HCT116 (cell line): ENCODE results near the gene BRMS1. TPM values are rescaled to one million over a fixed set of nuclear protein-coding genes. Genes with fewer than 3 reads are reported as not detected.

Experiments
- ATAC-seq: fragments of 200-7000 bp; cut with Tn5 transposase; 2 replicates; pipeline ENCODE4 v1.9.1; 2020; ENCODE audit warnings: mild to moderate bottlenecking, moderate library complexity
- BruUV-seq: library from RNA; stranded (reverse); fragments of 400-500 nt; replicated peaks from 2 replicates; lab custom pipeline; 2021; lab: Mats Ljungman, UMichigan
- CTCF ChIA-PET: fragments of 300-600 bp; sonication (Branson Sonifier 250); formaldehyde crosslinking; loops from one replicate; lab custom pipeline; 2021; ENCODE audit warnings: antibody characterized with exemption; lab: Charles Lee
- POLR2A ChIA-PET: fragments of 300-600, 350-600 bp; sonication (Branson Sonifier 250); formaldehyde crosslinking; loops from one replicate; lab custom pipeline; 2021; ENCODE audit warnings: antibody characterized with exemption; lab: Charles Lee
- RAD21 ChIA-PET, 2 experiments: fragments of 300-600 bp; sonication (Branson Sonifier 250); formaldehyde crosslinking; loops; one replicate each; lab custom pipeline; 2023; ENCODE audit warnings: low total read pairs in 2 of 2; ENCODE audit not compliant: uncharacterized antibody in 2 of 2, unreplicated experiment in 2 of 2, low non-redundant PET in 1 of 2; lab: Charles Lee
- DNase-seq: peaks from one replicate; pipeline ENCODE4 v3.0.0-alpha.2; 2010; ENCODE audit warnings: low read depth, low spot score
- H2AFZ ChIP-seq: fragments of 200-600 bp; shearing (Covaris generic), sonication (generic); 2 replicates; pipeline ENCODE4 v1.6.1; 2017; ENCODE audit warnings: low read depth, mixed run types, mixed read lengths, antibody characterized with exemption, low read length; ENCODE audit not compliant: poor library complexity, severe bottlenecking
- H3K27ac ChIP-seq: 2 replicates; pipeline ENCODE4 v1.5.1; 2012; ENCODE audit warnings: low read depth, low read length
- H3K27me3 ChIP-seq: fragments of 200-600 bp; sonication (generic); 2 replicates; pipeline ENCODE4 v1.6.1; 2016; ENCODE audit warnings: mixed run types, low read length, mixed read lengths; ENCODE audit not compliant: insufficient read depth
- H3K36me3 ChIP-seq, 2 experiments: fragments of 200-500 bp in 1 of 2; fragments of 200-600 bp in 1 of 2; sonication (Bioruptor generic) in 1 of 2; sonication (generic) in 1 of 2; 2 replicates each; pipeline versions ENCODE4 v1.5.1 to v1.6.1; 2014 to 2016; ENCODE audit warnings: low read length in 2 of 2, inconsistent platforms in 1 of 2, mixed read lengths in 1 of 2, mixed run types in 1 of 2; ENCODE audit not compliant: insufficient read depth in 2 of 2, control insufficient read depth in 1 of 2
- H3K4me1 ChIP-seq, 2 experiments: fragments of 200-600 bp in 1 of 2; sonication (generic) in 1 of 2; 2 replicates each; pipeline versions ENCODE4 v1.5.1 to v1.6.1; 2012 to 2017; ENCODE audit warnings: low read length in 2 of 2, inconsistent platforms in 1 of 2, mild to moderate bottlenecking in 1 of 2, mixed read lengths in 1 of 2, mixed run types in 1 of 2, moderate library complexity in 1 of 2; ENCODE audit not compliant: insufficient read depth in 2 of 2, control insufficient read depth in 1 of 2
- H3K4me2 ChIP-seq: fragments of 200-600 bp; sonication (generic); 2 replicates; pipeline ENCODE4 v1.6.1; 2017; ENCODE audit warnings: mixed run types, low read length, mixed read lengths
- H3K4me3 ChIP-seq, 2 experiments: fragments of 200-600 bp in 1 of 2; sonication (generic) in 1 of 2; replicated peaks in 1 of 2; 2 replicates each; pipeline ENCODE4 v1.5.1; 2011 to 2016; ENCODE audit warnings: low read length in 2 of 2, control low read depth in 1 of 2, low read depth in 1 of 2, mild to moderate bottlenecking in 1 of 2, mixed read lengths in 1 of 2, mixed run types in 1 of 2
- H3K79me2 ChIP-seq: fragments of 200-600 bp; sonication (generic); 2 replicates; pipeline ENCODE4 v1.6.1; 2017; ENCODE audit warnings: mild to moderate bottlenecking, mixed run types, low read length, moderate library complexity, mixed read lengths; ENCODE audit not compliant: insufficient read depth
- H3K9ac ChIP-seq: fragments of 200-600 bp; sonication (generic); 2 replicates; pipeline ENCODE4 v1.6.1; 2016; ENCODE audit warnings: low read length, mixed read lengths
- H3K9me2 ChIP-seq: fragments of 200-600 bp; sonication (generic), shearing (Covaris generic); 2 replicates; pipeline ENCODE4 v1.6.1; 2017; ENCODE audit warnings: mixed run types, mild to moderate bottlenecking, moderate library complexity; ENCODE audit not compliant: insufficient read depth
- H3K9me3 ChIP-seq, 2 experiments: fragments of 200-500 bp in 1 of 2; fragments of 200-600 bp in 1 of 2; sonication (Bioruptor generic) in 1 of 2; sonication (generic) in 1 of 2; 2 replicates each; pipeline ENCODE4 v1.6.1; 2014 to 2017; ENCODE audit warnings: low read length in 2 of 2, mixed read lengths in 2 of 2, inconsistent platforms in 1 of 2, low read depth in 1 of 2, mild to moderate bottlenecking in 1 of 2, mixed run types in 1 of 2, moderate library complexity in 1 of 2; ENCODE audit not compliant: control insufficient read depth in 1 of 2, insufficient read depth in 1 of 2
- H4K20me1 ChIP-seq: fragments of 200-600 bp; sonication (generic), shearing (Covaris generic); 2 replicates; pipeline ENCODE4 v1.6.1; 2017; ENCODE audit warnings: mixed run types, mild to moderate bottlenecking, moderate library complexity; ENCODE audit not compliant: insufficient read depth
- ATF3 ChIP-seq: IDR thresholded peaks from 2 replicates; pipeline ENCODE4 v1.6.1; 2012
- CBX3 ChIP-seq: IDR thresholded peaks from 2 replicates; pipeline ENCODE4 v1.6.1; 2012; ENCODE audit warnings: low read depth
- CTCF ChIP-seq, 3 experiments: fragments of 200-600 bp in 1 of 3; sonication (generic) in 1 of 3; IDR thresholded peaks in 2 of 3; conservative IDR thresholded peaks in 1 of 3; 2 replicates each; pipeline ENCODE4 v1.5.1; 2012 to 2017; ENCODE audit warnings: low read depth in 2 of 3, low read length in 2 of 3, antibody characterized with exemption in 1 of 3, borderline replicate concordance in 1 of 3, control low read depth in 1 of 3, mild to moderate bottlenecking in 1 of 3, mixed read lengths in 1 of 3, mixed run types in 1 of 3, moderate library complexity in 1 of 3; ENCODE audit not compliant: insufficient read depth in 1 of 3
- EZH2 ChIP-seq: fragments of 200-600 bp; sonication (generic); IDR thresholded peaks from 2 replicates; pipeline ENCODE4 v1.6.1; 2017; ENCODE audit warnings: antibody characterized with exemption, mixed run types
- FOSL1 ChIP-seq: IDR thresholded peaks from 2 replicates; pipeline ENCODE4 v1.6.1; 2012; ENCODE audit warnings: low read depth
- JUND ChIP-seq: IDR thresholded peaks from 2 replicates; pipeline ENCODE4 v1.6.1; 2012
- POLR2A ChIP-seq: IDR thresholded peaks from 2 replicates; pipeline ENCODE4 v1.7.0; 2011; ENCODE audit warnings: borderline replicate concordance; ENCODE audit not compliant: insufficient read depth, insufficient read length; ENCODE audit errors: extremely low read depth
- POLR2AphosphoS5 ChIP-seq: IDR thresholded peaks from 2 replicates; pipeline ENCODE4 v1.6.1; 2011; ENCODE audit warnings: mild to moderate bottlenecking, low read depth, low read length, moderate library complexity
- RAD21 ChIP-seq: IDR thresholded peaks from 2 replicates; pipeline ENCODE4 v1.6.1; 2012; ENCODE audit warnings: low read depth, mild to moderate bottlenecking
- REST ChIP-seq: IDR thresholded peaks from 2 replicates; pipeline ENCODE4 v1.6.1; 2012; ENCODE audit warnings: low read depth
- SIN3A ChIP-seq: IDR thresholded peaks from 2 replicates; pipeline ENCODE4 v1.6.1; 2012; ENCODE audit warnings: low read depth
- SP1 ChIP-seq: IDR thresholded peaks from 2 replicates; pipeline ENCODE4 v1.6.1; 2012; ENCODE audit warnings: low read depth
- SRF ChIP-seq: IDR thresholded peaks from 2 replicates; pipeline ENCODE4 v1.6.1; 2012; ENCODE audit warnings: low read depth
- ZFX ChIP-seq: fragments of 450-650 bp; IDR thresholded peaks from 2 replicates; pipeline ENCODE4 v1.6.1; 2017
- intact Hi-C: fragments of 100-400 bp; cut with micrococcal nuclease; formaldehyde crosslinking; loops from 2 replicates; pipeline ENCODE4 v1.10.0; 2022
- total RNA-seq: library from RNA; stranded (reverse); gene quantifications from one replicate; pipeline ENCODE4 v1.2.1, GENCODE V29; 2021; ENCODE audit not compliant: unreplicated experiment

The BRMS1 gene
- total RNA-seq, 1 experiment from 2014 or later: 42.1 TPM

DNA sequence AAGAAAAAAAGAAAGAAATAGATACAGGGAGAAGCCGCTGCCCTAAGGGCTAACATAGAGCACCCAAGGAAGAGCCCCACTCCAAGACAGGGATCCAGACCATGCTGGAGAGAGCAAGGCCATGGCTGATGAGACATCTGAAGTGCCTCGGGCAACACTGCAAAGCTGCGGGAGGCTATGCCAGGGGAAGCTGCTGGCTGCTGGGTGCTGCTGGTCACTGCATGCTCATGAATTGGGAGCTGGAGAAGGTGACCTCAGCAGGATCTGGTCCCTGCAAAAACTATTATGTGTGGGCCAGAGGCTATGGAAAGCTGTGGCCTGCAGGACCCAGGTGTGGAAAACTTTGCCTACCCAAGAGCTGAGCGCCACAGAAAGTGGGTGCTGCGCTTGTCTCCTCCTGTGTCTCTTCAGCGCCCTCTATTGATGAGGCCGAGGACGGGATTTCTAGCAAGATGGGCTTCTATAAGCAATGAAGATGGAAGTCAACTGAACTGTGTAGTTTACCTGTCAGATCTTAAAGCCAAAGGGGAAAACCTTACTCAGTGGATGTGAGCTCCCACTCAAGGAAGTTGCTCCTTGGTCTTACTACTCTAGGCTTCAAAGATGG, 44.0 kb upstream of the BRMS1 start (continued):
- peak; percentile 88 to 92 (median 89) for TF ChIP-seq CTCF (IDR thresholded peaks at IDR 0.05 in 2 of 3, conservative IDR thresholded peaks at IDR 0.05 in 1 of 3; ENCODE audit: borderline replicate concordance in 1 of 3, insufficient read depth in 1 of 3, low read depth in 2 of 3, low read length in 2 of 3)

DNA sequence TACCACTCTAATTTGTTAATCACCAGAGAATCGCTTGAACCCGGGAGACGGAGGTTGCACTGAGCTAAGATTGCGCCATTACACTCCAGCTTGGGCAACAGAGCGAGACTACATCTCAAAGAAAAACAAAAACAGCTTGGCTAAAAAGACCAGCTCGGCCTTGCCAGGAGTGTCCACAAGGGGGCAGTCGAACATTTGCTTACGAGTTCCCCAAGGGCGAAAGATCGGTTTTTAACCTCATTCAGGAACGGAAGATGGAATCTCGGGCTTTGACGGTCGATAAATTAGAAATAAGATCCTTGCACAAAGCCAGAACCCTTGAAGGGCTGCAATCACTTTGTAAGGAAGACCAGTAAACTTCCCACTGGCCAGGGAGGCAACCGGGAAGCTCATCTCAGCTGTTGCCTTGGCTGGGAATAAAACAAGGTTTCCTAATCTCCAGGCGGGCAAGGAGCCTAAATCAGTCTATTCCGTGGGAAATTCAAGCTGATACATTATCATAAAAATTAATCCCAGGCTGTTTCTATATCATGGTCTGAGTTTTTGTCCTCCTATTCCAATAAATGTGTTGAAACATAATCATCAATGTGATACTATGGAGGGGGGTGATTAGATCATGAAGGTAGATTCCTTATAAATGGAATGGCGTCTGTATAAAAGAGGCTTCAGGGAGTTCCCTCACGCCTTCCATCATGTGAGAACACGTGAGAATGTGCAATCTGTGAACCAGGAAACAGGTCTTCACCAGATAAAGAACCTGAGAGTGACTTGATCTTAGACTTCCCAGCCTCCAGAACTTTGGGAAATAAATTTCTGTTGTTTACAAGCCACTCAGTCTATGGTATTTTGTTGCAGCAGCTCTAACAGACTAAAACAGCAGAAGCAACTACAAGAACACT, 41.5 kb upstream of the BRMS1 start:
- no peaks in the 10 kb centered on the region for H3K9me2 ChIP-seq
- H3K4me2 ChIP-seq: peak overlapping the region; percentile 65
- 0 out of 2 replicates have a peak overlapping the region, but pooled peaks have one; percentile 3 for H3K27ac ChIP-seq
- DNase-seq (peak; percentile 84), ATAC-seq (peak; percentile 71)
- H4K20me1 ChIP-seq: no peaks in the 10 kb centered on the region
- H3K79me2 ChIP-seq: no peaks in the 10 kb centered on the region
- peaks cover 16 to 32% of the 10 kb centered on the region in 2 experiments; a peak in 3 of 4 replicates for H3K4me1 ChIP-seq
- H3K27me3 ChIP-seq: no peaks in the 10 kb centered on the region
- BruUV-seq: no TSS peak
- H3K36me3 ChIP-seq: no peaks in the 10 kb centered on the region
- ChIA-PET RAD21 (interaction anchor here (0.7 to 1.4 kb wide), 5 partner anchors 14 to 292 kb away, joined by 3 to 6 read pairs (median 4); no protein-coding TSS in a partner anchor), POLR2A (interaction anchor here (0.8 to 1.6 kb wide), 5 partner anchors 15 to 292 kb away, joined by 3 to 5 read pairs (median 4); partner anchors contain the start of genes BRMS1, DPP3, RBM4B and SLC29A2), CTCF (interaction anchor here (0.6 to 10.1 kb wide), 28 partner anchors 9 to 457 kb away, joined by 3 to 121 read pairs (median 5); partner anchors contain the start of genes DPP3, MRPL11, RAB1B and RBM14)
- intact Hi-C loops: loop anchor here (5.0 kb wide), 1 partner anchor 74 kb away; no protein-coding TSS in a partner anchor
- H3K9me3 ChIP-seq: no peaks in the 10 kb centered on the region
- peak overlapping the region; percentile 31 for H3K9ac ChIP-seq
- H2AFZ ChIP-seq: peak overlapping the region; percentile 79
- H3K4me3 ChIP-seq: peak overlapping the region; percentile 27 to 32
- no peak for TF ChIP-seq JUND
- TF ChIP-seq RAD21: peak; percentile 71
- TF ChIP-seq CTCF (IDR thresholded peaks at IDR 0.05 in 2 of 3, conservative IDR thresholded peaks at IDR 0.05 in 1 of 3; ENCODE audit: borderline replicate concordance in 1 of 3, insufficient read depth in 1 of 3, low read depth in 2 of 3, low read length in 2 of 3): peak; percentile 79 to 96 (median 94)
- TF ChIP-seq REST: no peak
- TF ChIP-seq FOSL1: no peak
- no peak for TF ChIP-seq ZFX
- no peak for TF ChIP-seq POLR2AphosphoS5
- no peak for TF ChIP-seq ATF3
- no peak for TF ChIP-seq SRF
- peak; percentile 85 for TF ChIP-seq CBX3
- no peak for TF ChIP-seq SP1
- no peak for TF ChIP-seq SIN3A
- no peak for TF ChIP-seq POLR2A
- no peak for TF ChIP-seq EZH2
